ENCODE data around the gene MLXIP. TPM values are rescaled to one million over a fixed set of nuclear protein-coding genes. Genes with fewer than 3 reads are reported as not detected.
"Not testable (repeated sequence)": the region's sequence is repeated elsewhere in the genome, so short reads cannot be mapped to it uniquely, and the experiment has no call there.

MLXIP gene
- polyA plus RNA-seq, 3 donors: 32.7 to 52.6 (median 46.4) TPM

DNA sequence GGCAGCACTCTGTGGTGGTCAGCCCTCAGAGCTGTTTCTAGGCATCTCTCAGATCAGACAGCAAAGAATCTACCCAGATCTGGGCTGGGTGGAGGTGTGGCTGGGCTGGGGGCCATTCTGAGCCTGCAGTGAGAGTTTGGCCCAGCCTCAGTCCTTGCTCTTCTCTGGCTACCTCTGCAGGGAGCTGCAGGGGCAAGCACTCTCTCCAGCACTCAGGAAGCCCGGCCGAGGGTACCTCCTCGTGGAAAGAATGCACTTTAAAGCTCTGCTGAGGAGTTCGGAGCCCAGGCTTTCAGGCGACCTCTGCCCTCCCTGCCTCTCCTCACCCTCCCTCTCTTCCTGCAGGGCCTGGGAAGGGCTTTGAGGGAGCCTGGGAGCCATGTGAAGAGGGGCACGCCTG is 64.3 kb downstream of the MLXIP start:
- no peak for DNase-seq

DNA sequence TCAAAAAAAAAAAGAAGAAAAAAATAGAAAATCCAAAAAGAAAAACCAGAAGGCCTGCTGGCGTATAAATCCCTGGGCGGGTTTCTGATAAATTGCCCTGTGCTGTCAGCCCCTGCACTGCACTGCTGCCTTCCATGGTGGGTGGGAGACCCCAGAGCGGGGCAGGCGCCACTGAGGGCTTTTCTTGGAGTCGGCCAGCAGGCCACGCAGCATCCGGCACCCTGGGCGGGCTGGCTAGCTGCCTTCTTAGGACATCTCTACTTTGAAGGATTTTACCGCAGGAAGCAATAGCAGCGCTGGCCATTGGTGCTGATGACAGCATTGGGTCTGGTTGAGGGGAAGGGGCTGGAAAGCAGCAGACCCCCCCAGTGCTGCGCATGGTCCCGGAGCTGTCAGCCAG is 66.3 kb downstream of the MLXIP start:
- no peak for DNase-seq

DNA sequence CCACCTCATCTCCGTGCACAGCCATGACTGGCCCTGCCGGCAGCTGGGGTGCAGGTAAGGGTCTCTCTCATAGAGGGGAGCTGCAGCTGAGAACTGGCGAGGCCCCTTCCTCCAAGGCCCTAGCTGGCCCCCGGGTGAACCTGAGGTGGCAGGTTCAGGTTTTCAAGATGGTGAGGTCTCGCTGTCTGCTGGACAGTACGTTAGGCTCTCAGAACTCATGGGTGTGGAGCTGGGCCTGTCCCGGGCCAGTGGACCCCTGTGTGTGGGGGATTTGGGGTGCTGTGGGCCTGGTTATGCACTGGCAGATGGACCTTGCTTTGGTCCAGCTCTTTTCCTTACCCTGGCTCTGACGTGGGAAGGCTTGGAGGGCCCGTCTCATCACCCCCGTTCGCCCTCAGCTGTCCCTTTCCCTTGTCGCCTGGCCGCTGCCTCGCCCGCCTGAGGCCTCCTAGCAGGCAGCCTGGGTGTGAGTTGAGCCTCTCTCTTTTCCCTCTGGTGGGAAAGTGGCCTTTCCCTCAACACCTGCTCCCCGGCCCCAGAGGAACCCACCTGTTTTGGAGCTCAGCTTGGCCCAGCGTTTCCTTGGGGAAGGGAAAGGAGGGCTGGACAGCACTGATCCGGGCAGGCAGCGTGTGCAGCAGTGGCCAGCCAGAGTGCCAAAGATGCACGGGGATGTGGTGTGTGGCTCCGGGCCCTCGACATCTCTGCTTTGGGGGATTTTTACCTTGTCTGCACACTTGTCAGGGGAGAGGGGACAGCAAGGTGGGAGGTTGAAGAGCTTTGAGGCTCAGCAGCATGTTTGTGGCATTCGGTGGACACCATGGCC is 67.2 kb downstream of the MLXIP start:
- DNase-seq: no peak

DNA sequence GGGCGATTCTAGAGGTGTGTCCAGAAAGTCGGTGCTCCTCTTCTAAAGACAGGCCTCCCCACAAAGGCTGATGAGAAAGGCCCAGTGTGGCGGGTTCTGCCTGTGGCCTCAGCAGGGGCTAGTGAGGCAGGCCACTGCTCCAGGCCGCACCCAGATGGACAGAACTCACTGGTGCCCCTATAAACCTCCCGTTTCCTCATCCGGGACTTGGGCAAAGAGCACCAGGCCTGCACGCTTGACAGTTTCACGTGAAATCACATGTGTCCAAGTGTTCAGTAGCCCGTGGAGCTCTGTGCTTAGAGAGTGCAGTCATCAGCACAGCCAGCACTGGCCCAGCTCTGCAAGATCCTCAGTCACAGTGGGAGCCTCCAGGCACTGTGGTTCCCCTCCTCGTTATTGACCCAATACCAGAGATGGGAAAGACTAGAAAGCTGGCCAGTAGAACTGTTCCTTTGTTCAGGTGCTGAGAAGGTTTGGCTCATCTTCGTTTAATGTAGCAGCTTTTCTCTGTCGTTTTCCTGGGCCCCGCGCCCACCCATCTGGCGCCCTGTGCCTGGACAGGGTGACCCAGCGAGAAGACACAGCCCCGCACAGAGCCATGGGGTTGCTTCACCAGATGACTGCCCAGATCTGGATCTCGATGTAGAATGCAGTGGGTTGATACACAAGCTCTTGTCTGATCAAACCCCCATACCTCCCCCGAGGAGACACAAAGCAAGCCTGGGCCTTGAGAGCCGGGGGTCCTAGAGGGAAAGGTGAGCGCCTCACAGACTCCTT is 69.1 kb downstream of the MLXIP start:
- no peak for DNase-seq

DNA sequence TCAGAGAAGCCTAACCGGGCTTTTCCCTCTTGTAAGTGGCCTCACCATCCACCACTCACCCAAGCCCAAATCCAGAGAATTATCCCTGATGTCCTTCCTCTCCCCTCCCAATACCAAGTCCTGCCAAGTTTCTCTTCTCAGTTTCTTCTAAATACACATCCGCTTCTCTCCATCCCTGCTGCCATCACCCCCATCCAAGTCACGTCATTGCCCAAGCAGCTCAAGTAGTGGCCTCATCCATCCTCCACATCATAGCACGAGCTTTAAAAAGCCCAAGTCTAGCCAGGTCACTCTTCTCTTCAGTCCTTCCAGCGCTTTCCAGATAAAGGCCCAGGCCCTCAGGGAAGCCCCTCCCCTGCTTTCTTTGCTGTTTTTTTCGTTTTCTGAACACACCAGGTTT is 70.1 kb downstream of the MLXIP start:
- DNase-seq: no peak

DNA sequence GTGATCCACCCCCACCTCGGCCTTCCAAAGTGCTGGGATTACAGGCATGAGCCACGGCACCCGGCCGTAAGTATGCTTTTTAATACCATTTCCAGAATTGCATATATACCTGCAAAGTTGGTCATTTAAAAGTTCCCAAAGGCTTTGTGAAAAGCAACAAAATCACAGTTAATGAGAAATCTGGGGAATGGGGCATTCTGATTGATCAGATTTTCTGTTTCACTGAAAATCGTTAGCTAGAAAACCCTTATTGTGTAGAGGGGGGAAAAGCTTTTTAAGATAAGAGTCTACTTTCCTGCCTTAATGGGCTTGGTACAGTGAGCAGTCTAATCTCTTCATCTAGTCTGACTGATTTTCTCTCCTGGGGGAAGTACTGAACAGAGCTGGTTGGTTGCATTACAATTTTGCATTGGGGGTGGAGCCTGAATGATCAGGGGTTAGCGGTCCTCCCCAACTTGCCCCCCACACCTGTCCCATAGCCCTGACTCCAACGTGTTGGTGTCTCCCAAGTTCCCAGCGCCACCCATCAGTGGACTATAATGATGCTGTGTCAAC is 71.6 kb downstream of the MLXIP start:
- no peak for DNase-seq

DNA sequence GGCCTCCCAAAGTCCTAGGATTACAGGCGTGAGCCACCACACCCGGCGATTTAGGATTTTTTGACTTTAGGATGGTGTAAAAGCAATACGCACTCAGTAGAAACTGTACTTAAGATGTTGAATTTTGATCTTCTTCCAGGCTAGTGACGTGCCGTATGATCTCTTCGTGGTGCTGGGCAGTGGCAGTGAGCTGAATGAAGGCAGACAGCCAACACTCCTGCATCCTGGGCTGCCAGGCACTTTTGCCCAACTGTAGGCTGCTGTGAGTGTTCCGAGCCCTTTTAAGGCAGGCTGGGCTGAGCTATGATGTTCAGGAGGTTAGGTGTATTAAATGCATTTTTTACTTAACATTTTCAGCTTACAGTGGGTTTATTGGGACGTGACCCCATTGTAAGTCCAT is 74.2 kb downstream of the MLXIP start:
- DNase-seq: no peak

DNA sequence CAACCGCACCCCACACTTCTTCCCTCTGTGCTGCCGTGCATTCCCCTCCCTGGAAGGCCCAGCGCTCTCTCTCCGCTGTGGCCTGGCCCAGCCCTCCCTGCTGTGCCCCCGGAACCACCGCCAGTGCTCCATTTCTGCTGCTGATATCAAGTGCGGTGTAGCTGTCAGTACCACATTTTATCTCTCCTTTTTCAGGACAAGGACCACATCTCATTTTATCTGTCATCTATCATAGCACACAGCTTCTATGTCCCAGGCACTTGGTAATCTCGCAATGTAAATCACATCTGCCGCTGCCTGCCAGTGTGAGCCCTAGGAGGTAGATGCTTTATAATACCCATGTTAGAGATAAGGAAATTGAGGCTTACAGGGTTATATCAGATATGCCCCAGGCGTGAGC is 77.1 kb downstream of the MLXIP start:
- DNase-seq: no peak

DNA sequence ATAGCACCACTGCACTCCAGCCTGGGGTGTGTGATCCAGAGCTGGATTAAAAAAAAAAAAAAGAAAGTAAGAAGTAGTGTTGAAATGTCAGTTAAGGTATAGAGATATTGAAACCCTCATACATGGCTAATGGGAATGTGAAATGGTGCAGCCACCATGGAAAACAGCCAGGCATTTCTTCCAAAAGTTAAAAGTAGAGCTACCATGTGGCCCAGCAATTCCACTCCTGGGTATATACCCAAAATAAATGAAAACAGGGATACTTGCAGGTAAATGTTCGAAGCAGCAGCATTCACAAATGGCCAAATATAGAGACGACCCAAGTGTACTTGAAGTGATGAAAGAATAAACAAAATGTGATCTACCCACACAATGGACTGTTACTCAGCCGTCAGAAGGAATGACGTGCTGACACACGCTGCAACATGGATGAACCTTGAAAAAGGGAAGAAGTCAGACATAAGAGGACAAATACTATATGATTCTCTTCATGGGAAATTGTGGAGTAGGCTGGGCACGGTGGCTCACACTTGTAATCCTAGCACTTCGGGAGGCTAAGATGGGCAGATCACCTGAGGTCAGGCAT is 80.2 kb downstream of the MLXIP start:
- DNase-seq: no peak

DNA sequence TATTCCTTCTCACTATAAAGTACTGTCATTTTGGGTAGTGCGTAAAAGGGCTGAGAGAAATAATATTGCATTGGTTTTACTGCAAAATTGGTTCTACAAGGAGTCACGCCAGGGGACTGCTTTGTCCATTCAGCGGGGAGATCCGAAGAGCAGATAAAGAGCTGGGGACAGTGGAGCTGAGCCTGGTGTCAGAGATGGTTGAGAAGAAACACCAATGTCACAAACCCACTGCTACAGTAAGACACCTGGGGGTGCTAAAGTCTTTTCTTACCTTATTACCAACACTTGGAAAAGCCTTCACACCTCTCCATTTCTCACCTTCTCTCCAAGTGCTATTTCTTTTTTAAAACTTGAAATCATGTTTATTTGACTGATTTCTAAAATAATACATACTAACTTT is 81.3 kb downstream of the MLXIP start:
- no peak for DNase-seq

DNA sequence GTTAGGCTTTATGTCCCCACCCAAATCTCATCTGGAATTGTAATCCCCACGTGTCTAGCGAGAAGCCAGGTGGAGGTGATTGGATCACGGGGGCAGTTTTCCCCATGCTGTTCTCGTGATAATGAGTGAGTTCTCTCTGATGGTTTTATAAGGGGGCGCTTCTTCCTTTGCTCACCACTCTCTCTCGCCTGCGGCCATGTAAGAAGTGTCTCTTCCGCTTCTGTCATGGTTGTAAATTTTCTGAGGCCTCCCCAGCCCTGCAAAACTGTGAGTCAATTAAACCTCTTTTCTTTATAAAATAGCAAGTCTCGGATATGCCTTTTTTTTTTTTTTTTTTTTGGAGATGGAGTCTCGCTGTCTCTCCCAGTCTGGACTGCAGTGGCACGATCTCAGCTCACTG is 82.2 kb downstream of the MLXIP start:
- no peak for DNase-seq

DNA sequence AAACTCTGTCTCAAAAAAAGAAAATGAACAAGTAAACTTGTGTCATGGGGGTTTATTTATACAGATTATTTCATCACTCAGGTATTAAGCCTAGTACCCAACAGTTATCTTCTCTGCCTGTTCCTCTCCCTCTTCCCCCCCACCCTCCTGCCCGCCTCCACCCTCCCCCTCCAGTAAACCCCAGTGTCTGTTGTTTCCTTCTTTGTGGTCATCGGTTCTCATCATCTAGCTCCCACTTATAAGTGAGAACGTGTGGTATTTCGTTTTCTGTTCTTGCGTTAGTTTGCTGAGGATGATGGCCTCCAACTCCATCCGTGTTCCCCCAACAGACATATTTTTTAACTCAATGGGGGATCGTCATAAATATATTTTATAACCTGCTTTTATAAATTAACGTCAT is 83.1 kb downstream of the MLXIP start:
- DNase-seq: no peak

DNA sequence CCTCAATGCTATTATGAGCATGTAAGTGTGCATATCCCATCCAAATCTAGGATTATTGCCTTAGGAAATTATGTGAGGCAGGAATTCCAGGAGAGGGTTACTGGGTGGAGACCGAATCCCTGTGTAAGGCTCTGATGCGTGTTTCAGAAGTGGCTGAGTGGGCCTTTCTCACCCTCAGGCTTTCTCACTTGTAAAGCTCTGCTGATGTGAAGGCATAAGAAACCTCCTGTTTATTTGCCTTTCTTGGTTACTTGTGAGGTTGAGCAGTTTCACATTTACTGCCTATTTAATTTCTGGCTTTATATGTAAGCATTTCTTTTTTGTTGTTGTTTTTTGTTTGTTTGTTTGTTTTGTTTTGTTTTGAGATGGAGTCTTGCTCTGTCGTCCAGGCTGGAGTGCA is 84.4 kb downstream of the MLXIP start:
- no peak for DNase-seq

DNA sequence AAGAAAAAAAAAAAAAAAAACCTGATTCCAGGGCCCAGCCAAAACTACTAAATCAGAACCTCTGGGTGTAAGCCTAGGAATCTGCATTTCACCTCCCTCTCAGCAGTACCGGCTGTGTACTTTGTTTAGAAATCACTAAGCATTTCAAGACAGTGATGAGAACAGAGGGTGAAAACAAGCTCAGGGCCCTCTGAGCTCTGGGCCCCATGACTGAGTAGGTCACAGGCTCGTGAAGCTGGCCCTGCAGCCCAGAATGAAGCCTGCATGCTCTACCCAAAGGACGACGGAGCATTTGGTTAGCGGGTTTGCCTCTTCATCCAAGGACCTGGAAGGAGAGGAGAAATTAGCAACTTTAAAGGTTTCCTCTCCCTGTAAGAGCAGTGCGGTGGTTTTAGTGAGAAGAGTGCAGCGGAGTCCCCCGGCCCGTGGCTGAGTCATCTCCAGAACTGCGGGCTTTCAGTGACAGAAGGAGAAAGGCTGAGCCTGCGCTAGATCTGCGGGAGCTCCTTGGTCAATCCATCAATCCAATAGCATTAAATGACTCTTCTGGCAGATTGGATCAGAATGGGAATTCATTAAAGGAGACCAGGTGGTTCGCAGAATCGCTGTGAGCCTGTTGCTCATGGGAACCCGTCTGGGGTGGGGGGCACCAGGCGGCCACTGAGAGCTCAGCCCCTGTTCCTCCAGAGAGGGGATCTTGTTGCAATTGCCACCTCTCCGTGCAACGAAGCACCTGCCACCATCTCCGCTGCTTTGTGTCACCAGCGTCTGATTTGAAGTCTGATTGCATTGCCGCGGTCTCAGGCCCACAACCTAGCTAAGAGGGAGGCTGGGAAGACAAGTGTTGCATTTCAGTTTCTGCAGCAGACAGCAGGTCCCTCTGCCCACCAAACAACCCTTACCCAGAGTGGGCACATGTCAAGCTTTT is 88.1 kb downstream of the MLXIP start:
- no peak for DNase-seq

DNA sequence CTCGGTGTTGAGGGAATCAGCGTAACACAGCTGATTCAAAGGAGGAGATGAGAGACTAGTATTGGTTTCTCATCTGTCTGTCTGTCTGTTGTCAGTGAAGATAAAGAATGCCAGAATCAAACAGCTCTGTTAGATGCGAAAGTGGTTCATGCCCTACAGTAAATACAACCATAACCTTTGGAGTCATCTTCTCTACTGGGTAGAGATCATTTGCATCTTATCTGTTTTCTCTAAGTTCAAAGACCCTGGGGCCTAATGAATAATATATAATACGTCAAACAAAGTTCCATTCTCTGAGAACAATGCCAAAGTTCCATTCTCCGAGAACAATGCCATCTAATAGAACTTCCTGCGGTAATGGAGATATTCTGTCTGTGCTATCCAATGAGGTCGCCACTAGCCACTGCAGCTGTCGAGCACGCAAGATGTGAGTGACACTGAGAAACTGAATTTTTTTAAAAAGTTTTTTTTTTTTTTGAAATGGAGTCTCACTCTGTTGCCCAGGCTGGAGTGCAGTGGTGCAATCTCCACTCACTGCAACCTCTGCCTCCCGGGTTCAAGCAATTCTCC is 88.9 kb downstream of the MLXIP start:
- DNase-seq: no peak

DNA sequence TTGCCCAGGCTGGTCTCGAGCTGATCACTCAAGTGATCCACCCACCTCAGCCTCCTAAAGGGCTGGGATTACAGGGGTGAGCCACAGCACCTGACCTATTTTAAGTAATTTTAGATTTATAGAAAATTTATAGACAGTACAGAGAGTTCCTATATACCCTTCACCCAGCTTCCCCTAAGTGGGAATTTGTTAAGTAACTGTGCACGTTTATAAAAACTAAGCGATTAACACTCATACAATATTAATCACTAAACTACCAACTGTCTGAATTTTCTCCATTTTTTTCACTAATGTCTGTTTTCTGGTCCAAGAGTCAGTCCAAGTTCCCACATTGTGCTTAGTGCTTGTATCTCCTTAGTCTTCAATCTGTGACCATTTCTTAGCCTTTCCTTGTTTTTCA is 89.9 kb downstream of the MLXIP start:
- no peak for DNase-seq

DNA sequence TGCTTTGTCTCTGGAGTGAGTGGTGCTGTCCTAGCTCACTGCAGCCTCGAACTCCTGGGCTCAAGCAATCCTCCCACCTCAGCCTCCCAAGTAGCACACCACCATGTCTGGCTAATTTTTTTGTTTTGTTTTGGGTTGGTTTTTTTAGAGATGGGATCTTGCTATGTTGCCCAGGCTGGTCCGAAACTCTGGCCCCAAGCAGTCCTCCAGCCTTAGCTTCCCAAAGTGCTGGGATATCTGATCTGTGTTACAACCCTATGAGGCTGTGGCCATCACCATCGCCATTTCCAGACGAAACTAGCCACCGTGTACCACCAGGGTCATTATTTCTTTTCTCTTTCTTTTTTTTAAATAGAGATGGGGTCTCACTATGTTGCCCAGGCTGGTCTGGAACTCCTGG is 92.8 kb downstream of the MLXIP start:
- no peak for DNase-seq

DNA sequence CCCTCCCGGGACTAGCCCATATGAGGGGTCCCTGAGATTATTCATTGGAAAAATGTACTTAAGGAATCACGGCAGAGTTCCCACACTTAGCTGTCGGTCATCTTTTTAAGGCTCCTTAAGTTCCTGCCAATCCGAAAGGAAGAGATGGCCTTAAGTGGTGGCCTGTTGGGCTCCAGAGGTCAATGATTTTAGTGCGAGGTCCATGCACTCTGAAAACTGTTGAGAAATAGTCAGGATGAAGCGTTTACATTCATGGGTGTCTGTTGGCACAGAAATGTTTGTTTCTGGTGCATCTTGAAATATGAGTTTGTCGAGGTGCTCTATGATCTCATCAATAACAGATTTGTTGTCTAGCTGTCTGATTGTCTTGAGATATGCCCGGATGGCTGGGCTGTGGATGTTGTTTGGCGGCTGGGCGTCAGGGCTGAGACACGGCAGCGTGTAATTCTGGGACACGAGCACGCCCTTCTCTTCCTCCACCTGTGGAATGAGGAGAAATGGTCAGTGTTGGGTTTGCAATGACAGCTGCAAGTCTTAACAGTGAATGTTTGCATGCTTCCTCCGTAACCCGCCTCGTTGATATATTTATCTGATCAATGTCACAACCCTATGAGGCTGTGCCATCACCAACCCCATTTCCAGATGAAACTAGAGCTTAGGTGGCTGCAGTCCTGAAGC is 93.8 kb downstream of the MLXIP start:
- DNase-seq: no peak

DNA sequence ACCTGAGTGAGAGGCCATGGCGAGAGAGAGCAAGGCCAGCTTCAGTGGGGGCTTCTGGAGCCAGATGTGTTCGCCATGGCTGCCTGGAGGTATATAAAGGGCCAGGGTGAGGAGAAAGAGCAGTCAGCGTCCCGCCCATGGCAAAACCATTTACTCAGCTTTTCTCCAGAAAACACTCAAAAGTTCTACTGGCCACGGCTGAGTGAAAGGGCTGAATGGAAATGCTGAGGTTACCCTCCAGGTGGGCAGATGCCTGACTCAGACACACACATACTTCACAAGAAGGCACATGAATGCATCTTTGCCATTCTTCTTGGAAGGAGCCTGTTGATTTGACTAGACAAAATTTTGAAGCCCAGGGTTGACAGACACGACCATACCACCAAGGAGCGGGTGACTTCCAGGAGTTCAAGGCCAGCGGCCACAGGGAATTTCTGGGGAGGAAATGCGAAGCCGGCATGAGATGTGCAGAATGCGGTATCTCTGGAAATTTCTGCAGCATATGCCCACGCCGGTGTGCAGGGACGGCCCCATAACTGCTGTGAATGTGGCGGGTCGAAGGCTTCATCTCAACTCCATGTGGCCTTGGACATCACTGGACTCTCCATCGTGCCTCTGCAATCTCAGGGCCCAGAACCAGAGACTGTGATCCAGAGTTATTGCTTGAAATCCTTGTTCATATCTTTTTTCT is 95.7 kb downstream of the MLXIP start, which contains the start of gene IL31:
Gene IL31 (minus strand): TSS at position 67 of the 691 bp plus-strand sequence. CDS start 49 bp downstream, at position 18.
- no peak for DNase-seq

DNA sequence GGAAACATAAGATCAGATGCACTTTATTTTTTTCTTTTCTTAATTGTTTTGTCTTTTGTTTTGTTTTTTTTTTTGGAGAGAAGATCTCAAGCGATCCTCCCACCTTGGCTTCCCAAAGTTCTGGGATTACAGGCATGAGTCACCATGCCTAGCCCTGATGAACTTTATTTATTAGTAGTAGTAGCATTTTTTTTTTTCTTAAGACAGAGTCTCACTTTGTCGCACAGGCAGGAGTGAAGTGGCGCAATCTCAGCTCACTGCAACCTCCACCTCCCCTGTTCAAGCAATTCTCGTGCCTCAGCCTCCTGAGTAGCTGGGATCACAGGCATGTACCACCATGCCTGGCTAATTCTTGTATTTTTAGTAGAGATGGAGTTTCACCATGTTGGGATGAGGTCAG is 97.9 kb downstream of the MLXIP start:
- not testable (repeated sequence) for DNase-seq

All from renal pelvis (tissue), 4 donors.